A673 (cell line): ENCODE measurements around the gene ANK2. TPM values are rescaled to one million over a fixed set of nuclear protein-coding genes. Genes with fewer than 3 reads are reported as not detected.

Source experiments
- BruUV-seq: library from RNA; stranded (reverse); fragments of 400-500 nt; replicated peaks from 2 replicates; lab custom pipeline; 2021; lab: Mats Ljungman, UMichigan
- CTCF ChIA-PET: fragments of 300-600 bp; sonication (Branson Sonifier 250); formaldehyde crosslinking; loops from one replicate; lab custom pipeline; 2022; ENCODE audit warnings: antibody characterized with exemption; lab: Charles Lee
- POLR2A ChIA-PET: fragments of 300-600 bp; sonication (Branson Sonifier 250); formaldehyde crosslinking; loops from one replicate; lab custom pipeline; 2022; ENCODE audit warnings: antibody characterized with exemption; ENCODE audit not compliant: low non-redundant PET; lab: Charles Lee
- DNase-seq: peaks from one replicate; pipeline ENCODE4 v3.0.0-alpha.2; 2015; ENCODE audit warnings: low spot score
- H3K27ac ChIP-seq: fragments of 200-600 bp; sonication (generic); 2 replicates; pipeline ENCODE4 v1.5.1; 2016; ENCODE audit warnings: mixed run types, low read depth, mild to moderate bottlenecking, mixed read lengths, antibody characterized with exemption, low read length; ENCODE audit not compliant: poor library complexity, severe bottlenecking
- H3K27me3 ChIP-seq: fragments of 200-600 bp; sonication (generic); replicated peaks from 2 replicates; pipeline ENCODE4 v1.6.1; 2017; ENCODE audit warnings: mixed run types, low read depth, mild to moderate bottlenecking, mixed read lengths, antibody characterized with exemption, low read length; ENCODE audit not compliant: insufficient read depth, poor library complexity
- H3K36me3 ChIP-seq: fragments of 200-600 bp; sonication (generic); 2 replicates; pipeline ENCODE4 v1.6.1; 2016; ENCODE audit warnings: mixed run types, mild to moderate bottlenecking, mixed read lengths, antibody characterized with exemption, low read length; ENCODE audit not compliant: insufficient read depth, poor library complexity, severe bottlenecking
- H3K4me1 ChIP-seq: fragments of 200-600 bp; sonication (generic); 2 replicates; pipeline ENCODE4 v1.6.1; 2017; ENCODE audit warnings: mixed run types, mild to moderate bottlenecking, mixed read lengths, antibody characterized with exemption, low read length; ENCODE audit not compliant: insufficient read depth, poor library complexity, severe bottlenecking
- H3K4me3 ChIP-seq: fragments of 200-600 bp; sonication (generic); 2 replicates; pipeline ENCODE4 v1.5.1; 2016; ENCODE audit warnings: low read depth, mixed run types, mild to moderate bottlenecking, mixed read lengths, low read length; ENCODE audit not compliant: poor library complexity, severe bottlenecking
- H3K9me3 ChIP-seq: fragments of 200-600 bp; sonication (generic); 2 replicates; pipeline ENCODE4 v1.6.1; 2016; ENCODE audit warnings: mixed run types, low read depth, mild to moderate bottlenecking, mixed read lengths, antibody characterized with exemption, low read length; ENCODE audit not compliant: poor library complexity, severe bottlenecking
- EZH2 ChIP-seq: fragments of 200-600 bp; sonication (generic); IDR thresholded peaks from 2 replicates; pipeline ENCODE4 v1.6.1; 2017; ENCODE audit warnings: borderline replicate concordance, low read depth, mild to moderate bottlenecking, mixed read lengths, antibody characterized with exemption, low read length; ENCODE audit not compliant: poor library complexity, severe bottlenecking
- intact Hi-C: fragments of 100-400 bp; cut with micrococcal nuclease; formaldehyde crosslinking; loops from one replicate; pipeline ENCODE4 v1.10.0; 2022; ENCODE audit not compliant: unreplicated experiment
- total RNA-seq: library from RNA; stranded (reverse); gene quantifications from 2 replicates; pipeline ENCODE4 v1.2.3, GENCODE V29; 2021
- TF ChIP-seq, protein P1 (sequence below): fragments of 300-800, 200-600 bp; sonication (generic); conservative IDR thresholded peaks from 2 replicates; pipeline ENCODE4 v1.5.1; 2017; ENCODE audit warnings: low read depth, mild to moderate bottlenecking, antibody characterized with exemption, low read length, moderate library complexity, mixed read lengths

The ANK2 gene
- total RNA-seq, 1 experiment from 2014 or later: 12.7 TPM

DNA sequence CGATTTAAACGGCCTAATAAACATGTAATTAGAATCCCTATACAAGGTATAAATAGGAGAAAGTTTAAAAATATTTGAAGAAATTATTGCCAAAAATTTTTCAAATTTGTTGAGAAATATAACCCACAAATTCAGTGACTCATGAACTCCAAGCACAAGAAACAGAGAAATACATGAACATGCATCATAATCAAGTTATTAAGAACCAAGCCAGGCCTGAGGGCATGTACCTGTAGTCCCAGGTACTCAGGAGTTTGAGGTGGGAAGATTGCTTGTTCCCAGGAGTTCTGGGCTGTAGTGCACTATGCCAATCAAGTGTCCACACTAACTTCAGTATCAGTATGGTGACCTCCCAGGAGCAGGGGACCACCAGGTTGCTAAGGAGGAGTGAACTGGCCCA is 370.2 kb downstream of the ANK2 start:
- H3K36me3 ChIP-seq: no peaks in the 10 kb centered on the region
- no peaks in the 10 kb centered on the region for H3K9me3 ChIP-seq
- no peaks in the 10 kb centered on the region for H3K4me1 ChIP-seq
- POLR2A ChIA-PET: no interaction called here
- CTCF ChIA-PET: no interaction called here
- no peaks in the 10 kb centered on the region for H3K27me3 ChIP-seq
- no TSS peak for BruUV-seq
- no peak for DNase-seq
- H3K4me3 ChIP-seq: no peak overlapping the region
- H3K27ac ChIP-seq: no peak overlapping the region
- intact Hi-C loops: no loop called here
- no peak for TF ChIP-seq EZH2
- TF ChIP-seq, protein P1, sequence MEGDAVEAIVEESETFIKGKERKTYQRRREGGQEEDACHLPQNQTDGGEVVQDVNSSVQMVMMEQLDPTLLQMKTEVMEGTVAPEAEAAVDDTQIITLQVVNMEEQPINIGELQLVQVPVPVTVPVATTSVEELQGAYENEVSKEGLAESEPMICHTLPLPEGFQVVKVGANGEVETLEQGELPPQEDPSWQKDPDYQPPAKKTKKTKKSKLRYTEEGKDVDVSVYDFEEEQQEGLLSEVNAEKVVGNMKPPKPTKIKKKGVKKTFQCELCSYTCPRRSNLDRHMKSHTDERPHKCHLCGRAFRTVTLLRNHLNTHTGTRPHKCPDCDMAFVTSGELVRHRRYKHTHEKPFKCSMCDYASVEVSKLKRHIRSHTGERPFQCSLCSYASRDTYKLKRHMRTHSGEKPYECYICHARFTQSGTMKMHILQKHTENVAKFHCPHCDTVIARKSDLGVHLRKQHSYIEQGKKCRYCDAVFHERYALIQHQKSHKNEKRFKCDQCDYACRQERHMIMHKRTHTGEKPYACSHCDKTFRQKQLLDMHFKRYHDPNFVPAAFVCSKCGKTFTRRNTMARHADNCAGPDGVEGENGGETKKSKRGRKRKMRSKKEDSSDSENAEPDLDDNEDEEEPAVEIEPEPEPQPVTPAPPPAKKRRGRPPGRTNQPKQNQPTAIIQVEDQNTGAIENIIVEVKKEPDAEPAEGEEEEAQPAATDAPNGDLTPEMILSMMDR: no peak

DNA sequence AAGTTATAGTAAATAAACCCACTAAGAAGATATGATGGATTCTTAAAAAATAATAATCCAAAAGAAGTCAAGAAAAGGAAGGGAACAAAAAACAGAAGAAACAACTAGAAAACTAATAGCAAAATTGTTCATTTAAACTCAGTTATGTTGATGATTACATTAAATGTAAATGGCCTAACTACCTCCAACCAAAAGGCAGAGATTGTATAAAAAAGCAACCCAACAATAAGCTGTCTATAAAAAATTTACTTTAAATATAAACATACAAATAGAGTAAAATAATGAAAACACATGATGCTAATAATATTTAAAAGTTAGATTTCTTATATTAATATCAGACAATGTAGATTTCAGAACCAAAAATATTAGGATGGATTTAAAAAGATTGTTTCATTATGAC is 371.5 kb downstream of the ANK2 start:
- H3K36me3 ChIP-seq: no peaks in the 10 kb centered on the region
- H3K27ac ChIP-seq: no peak overlapping the region
- no peaks in the 10 kb centered on the region for H3K9me3 ChIP-seq
- intact Hi-C loops: no loop called here
- ChIA-PET POLR2A (interaction anchor here (0.5 kb wide), 1 partner anchor 140 kb away, joined by 3 read pairs; no protein-coding TSS in a partner anchor), CTCF (interaction anchor here (0.7 kb wide), 1 partner anchor 64 kb away, joined by 3 read pairs; no protein-coding TSS in a partner anchor)
- no peaks in the 10 kb centered on the region for H3K4me1 ChIP-seq
- no peak for TF ChIP-seq EZH2
- TF ChIP-seq, protein P1: no peak
- H3K4me3 ChIP-seq: no peak overlapping the region
- H3K27me3 ChIP-seq: no peaks in the 10 kb centered on the region
- DNase-seq: no peak
- no TSS peak for BruUV-seq

DNA sequence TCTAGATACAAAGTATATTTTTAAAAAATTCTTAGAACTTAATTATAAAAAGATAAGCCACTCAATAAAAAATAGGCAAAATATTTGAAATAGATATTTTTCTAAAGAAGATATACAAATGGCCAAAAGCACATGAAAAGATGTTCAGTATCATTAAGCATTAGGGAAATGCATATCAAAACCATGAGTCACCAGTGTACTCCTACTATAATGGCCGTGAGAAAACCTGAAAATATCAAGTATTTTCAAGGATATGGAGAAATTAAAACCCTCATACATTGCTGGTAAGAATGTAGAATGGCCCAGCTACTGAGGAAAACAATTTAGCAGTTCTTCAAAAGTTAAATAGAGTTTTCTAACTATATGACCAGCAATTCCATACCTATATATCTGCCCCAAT is 374.2 kb downstream of the ANK2 start:
- CTCF ChIA-PET: no interaction called here
- POLR2A ChIA-PET: no interaction called here
- BruUV-seq: no TSS peak
- H3K4me1 ChIP-seq: no peaks in the 10 kb centered on the region
- intact Hi-C loops: no loop called here
- no peak overlapping the region for H3K27ac ChIP-seq
- H3K4me3 ChIP-seq: no peak overlapping the region
- TF ChIP-seq EZH2: no peak
- TF ChIP-seq, protein P1: no peak
- H3K9me3 ChIP-seq: no peaks in the 10 kb centered on the region
- no peaks in the 10 kb centered on the region for H3K27me3 ChIP-seq
- no peaks in the 10 kb centered on the region for H3K36me3 ChIP-seq
- peak; percentile 25 for DNase-seq
